OCI-LY7 (cell line): ENCODE results near the gene SLC13A1. TPM values are rescaled to one million over a fixed set of nuclear protein-coding genes. Genes with fewer than 3 reads are reported as not detected.

ENCODE experiments used
- BruUV-seq: library from RNA; stranded (reverse); fragments of 400-500 nt; replicated peaks from 2 replicates; lab custom pipeline; 2021; lab: Mats Ljungman, UMichigan
- CTCF ChIA-PET: fragments of 300-600 bp; sonication (Branson Sonifier 250); formaldehyde crosslinking; loops from one replicate; lab custom pipeline; 2022; ENCODE audit warnings: antibody characterized with exemption; ENCODE audit not compliant: unreplicated experiment; lab: Charles Lee
- POLR2A ChIA-PET: fragments of 300-600 bp; sonication (Branson Sonifier 250); formaldehyde crosslinking; loops from one replicate; lab custom pipeline; 2022; ENCODE audit warnings: antibody characterized with exemption; lab: Charles Lee
- DNase-seq: peaks from one replicate; pipeline ENCODE4 v3.0.0-alpha.2; 2015; ENCODE audit warnings: low spot score
- H2AFZ ChIP-seq: fragments of 200-600 bp; sonication (generic), shearing (Covaris generic); 2 replicates; pipeline ENCODE4 v1.6.1; 2014; ENCODE audit warnings: mild to moderate bottlenecking, antibody characterized with exemption, low read length, moderate library complexity
- H3K27ac ChIP-seq: fragments of 200-600 bp; sonication (generic); 2 replicates; pipeline ENCODE4 v1.5.1; 2014; ENCODE audit warnings: mixed run types, low read depth, mild to moderate bottlenecking, moderate library complexity, low read length, inconsistent platforms; ENCODE audit not compliant: poor library complexity, severe bottlenecking
- H3K36me3 ChIP-seq: fragments of 200-600 bp; sonication (generic); 2 replicates; pipeline ENCODE4 v1.6.1; 2014; ENCODE audit warnings: mild to moderate bottlenecking, antibody characterized with exemption, low read length, moderate library complexity, mixed read lengths; ENCODE audit not compliant: insufficient read depth
- H3K4me1 ChIP-seq: fragments of 200-600 bp; sonication (generic); 2 replicates; pipeline ENCODE4 v1.5.1; 2014; ENCODE audit warnings: mild to moderate bottlenecking, low read length; ENCODE audit not compliant: insufficient read depth, poor library complexity, severe bottlenecking
- H3K4me2 ChIP-seq: fragments of 200-600 bp; sonication (generic); 2 replicates; pipeline ENCODE4 v1.6.1; 2014; ENCODE audit warnings: mild to moderate bottlenecking, low read length
- H3K4me3 ChIP-seq: fragments of 200-600 bp; sonication (generic); 2 replicates; pipeline ENCODE4 v1.5.1; 2014; ENCODE audit warnings: mild to moderate bottlenecking, low read depth, low read length; ENCODE audit not compliant: poor library complexity, severe bottlenecking
- H3K79me2 ChIP-seq: fragments of 200-600 bp; sonication (generic); 2 replicates; pipeline ENCODE4 v1.6.1; 2016; ENCODE audit warnings: low read depth, mild to moderate bottlenecking, low read length, moderate library complexity, mixed read lengths; ENCODE audit not compliant: insufficient read depth
- H3K9me2 ChIP-seq: fragments of 200-600 bp; sonication (generic); 2 replicates; pipeline ENCODE4 v1.6.1; 2016; ENCODE audit warnings: mild to moderate bottlenecking, low read length, mixed read lengths; ENCODE audit not compliant: insufficient read depth
- H3K9me3 ChIP-seq: fragments of 200-600 bp; sonication (generic); 2 replicates; pipeline ENCODE4 v1.6.1; 2014; ENCODE audit warnings: mild to moderate bottlenecking, mixed run types, low read length, mixed read lengths
- H4K20me1 ChIP-seq: fragments of 200-600 bp; sonication (generic); 2 replicates; pipeline ENCODE4 v1.6.1; 2014; ENCODE audit warnings: mild to moderate bottlenecking, antibody characterized with exemption, low read length, moderate library complexity, mixed read lengths; ENCODE audit not compliant: insufficient read depth
- EZH2phosphoT487 ChIP-seq: fragments of 200-600 bp; sonication (generic); IDR thresholded peaks from 2 replicates; pipeline ENCODE4 v1.6.1; 2018; ENCODE audit warnings: low read depth, borderline replicate concordance, mild to moderate bottlenecking, mixed run types, antibody characterized with exemption, low read length, moderate library complexity, mixed read lengths
- intact Hi-C: fragments of 100-400 bp; cut with micrococcal nuclease; formaldehyde crosslinking; loops from one replicate; pipeline ENCODE4 v1.10.0; 2022; ENCODE audit not compliant: unreplicated experiment
- total RNA-seq, 2 experiments: library from RNA; depleted of rRNA in 1 of 2; stranded (reverse); fragments of >200 nt in 1 of 2; shearing (Covaris generic) in 1 of 2; gene quantifications; 2 replicates each; pipeline ENCODE4 v1.2.3, GENCODE V29; 2014 to 2022
- TF ChIP-seq, protein P1 (sequence below): fragments of 200-600 bp; sonication (generic); conservative IDR thresholded peaks from 2 replicates; pipeline ENCODE4 v1.5.1; 2014; ENCODE audit warnings: mild to moderate bottlenecking, antibody characterized with exemption, low read length, moderate library complexity, mixed read lengths

Gene SLC13A1
- total RNA-seq, 2 experiments from 2014 or later, result not detected

DNA sequence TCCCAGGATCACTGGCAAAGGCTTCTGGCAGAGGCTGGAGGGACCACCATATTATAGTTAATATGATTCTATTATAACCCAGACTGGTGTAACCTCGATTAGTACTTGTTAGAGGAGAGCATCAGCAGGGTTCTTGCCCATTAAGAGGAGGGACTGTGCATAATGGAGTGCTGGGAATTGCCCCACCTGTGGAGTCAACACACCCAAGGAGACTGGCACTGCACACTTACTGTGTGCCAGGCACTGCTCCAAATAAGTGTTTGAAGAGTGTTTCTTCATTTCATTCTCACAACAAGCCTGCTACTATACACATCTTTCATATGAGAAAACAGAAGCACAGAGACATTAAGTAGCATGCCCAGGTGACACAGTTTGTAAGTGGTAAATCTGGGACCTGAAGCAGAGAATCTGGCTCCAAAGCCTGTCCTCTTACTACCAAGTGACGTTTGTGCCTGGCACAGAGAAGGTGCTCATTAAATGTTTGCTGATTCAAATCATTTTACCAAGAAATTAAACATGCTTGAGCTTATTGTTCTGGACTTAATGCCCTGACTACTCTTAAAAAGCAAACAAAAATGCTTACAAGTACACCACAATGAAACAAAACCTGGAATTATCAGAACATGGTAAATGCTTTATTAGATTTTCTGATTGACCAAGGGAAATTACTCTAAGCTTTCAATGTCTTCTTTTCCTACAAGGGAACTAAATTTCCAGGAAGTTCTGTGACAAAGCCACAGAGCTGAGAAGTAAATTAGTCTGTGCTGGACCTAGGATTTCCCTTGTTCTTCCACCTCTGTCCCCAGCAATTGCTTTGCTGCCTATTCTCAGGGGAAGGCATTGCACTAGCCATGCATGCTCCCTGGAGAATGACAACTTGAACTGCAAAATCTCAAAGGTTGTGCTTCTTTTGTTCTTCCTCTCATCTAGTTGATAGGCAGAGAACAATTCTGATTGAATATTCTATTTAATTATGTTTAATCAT, 809 bp downstream of the SLC13A1 start:
- intact Hi-C loops, result no loop called here
- Histone ChIP-seq H2AFZ (no peak overlapping the region), H3K9me2 (no peaks in the 10 kb centered on the region), H3K79me2 (no peaks in the 10 kb centered on the region), H3K4me2 (no peak overlapping the region), H3K36me3 (no peaks in the 10 kb centered on the region), H3K9me3 (no peaks in the 10 kb centered on the region), H3K27ac (no peak overlapping the region), H3K4me1 (no peaks in the 10 kb centered on the region), H4K20me1 (no peaks in the 10 kb centered on the region), H3K4me3 (no peak overlapping the region)
- CTCF ChIA-PET, result no interaction called here
- no peak for DNase-seq
- TF ChIP-seq EZH2phosphoT487, result no peak
- TF ChIP-seq, protein P1, sequence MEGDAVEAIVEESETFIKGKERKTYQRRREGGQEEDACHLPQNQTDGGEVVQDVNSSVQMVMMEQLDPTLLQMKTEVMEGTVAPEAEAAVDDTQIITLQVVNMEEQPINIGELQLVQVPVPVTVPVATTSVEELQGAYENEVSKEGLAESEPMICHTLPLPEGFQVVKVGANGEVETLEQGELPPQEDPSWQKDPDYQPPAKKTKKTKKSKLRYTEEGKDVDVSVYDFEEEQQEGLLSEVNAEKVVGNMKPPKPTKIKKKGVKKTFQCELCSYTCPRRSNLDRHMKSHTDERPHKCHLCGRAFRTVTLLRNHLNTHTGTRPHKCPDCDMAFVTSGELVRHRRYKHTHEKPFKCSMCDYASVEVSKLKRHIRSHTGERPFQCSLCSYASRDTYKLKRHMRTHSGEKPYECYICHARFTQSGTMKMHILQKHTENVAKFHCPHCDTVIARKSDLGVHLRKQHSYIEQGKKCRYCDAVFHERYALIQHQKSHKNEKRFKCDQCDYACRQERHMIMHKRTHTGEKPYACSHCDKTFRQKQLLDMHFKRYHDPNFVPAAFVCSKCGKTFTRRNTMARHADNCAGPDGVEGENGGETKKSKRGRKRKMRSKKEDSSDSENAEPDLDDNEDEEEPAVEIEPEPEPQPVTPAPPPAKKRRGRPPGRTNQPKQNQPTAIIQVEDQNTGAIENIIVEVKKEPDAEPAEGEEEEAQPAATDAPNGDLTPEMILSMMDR, result no peak
- POLR2A ChIA-PET, result no interaction called here
- no TSS peak for BruUV-seq

DNA sequence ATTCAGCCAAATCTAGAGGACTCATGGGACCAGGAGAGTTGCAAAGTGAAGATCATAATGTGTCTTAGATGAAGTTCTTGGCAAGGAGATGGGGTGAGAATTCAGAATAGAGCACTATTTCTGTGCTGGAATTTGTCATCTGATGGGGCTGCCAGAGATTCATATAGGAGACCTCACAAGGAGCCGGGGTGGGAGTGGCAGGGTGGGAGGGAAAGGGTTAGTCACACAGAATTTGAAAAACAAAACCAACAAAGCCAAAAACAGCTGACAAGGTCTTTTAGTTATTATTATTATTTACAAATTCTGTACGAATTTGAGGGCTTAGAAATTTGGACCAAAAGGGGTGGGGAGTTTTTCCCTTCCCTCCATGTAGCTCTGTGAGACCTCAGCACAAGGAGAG, 1.7 kb downstream of the SLC13A1 start:
- TF ChIP-seq, protein P1, result no peak
- TF ChIP-seq EZH2phosphoT487, result no peak
- BruUV-seq, result no TSS peak
- Histone ChIP-seq H3K9me3 (no peaks in the 10 kb centered on the region), H3K9me2 (no peaks in the 10 kb centered on the region), H3K4me3 (no peak overlapping the region), H2AFZ (no peak overlapping the region), H3K79me2 (no peaks in the 10 kb centered on the region), H3K4me1 (no peaks in the 10 kb centered on the region), H3K36me3 (no peaks in the 10 kb centered on the region), H3K4me2 (no peak overlapping the region), H3K27ac (no peak overlapping the region), H4K20me1 (no peaks in the 10 kb centered on the region)
- ChIA-PET CTCF (no interaction called here), POLR2A (no interaction called here)
- no peak for DNase-seq
- intact Hi-C loops, result no loop called here

DNA sequence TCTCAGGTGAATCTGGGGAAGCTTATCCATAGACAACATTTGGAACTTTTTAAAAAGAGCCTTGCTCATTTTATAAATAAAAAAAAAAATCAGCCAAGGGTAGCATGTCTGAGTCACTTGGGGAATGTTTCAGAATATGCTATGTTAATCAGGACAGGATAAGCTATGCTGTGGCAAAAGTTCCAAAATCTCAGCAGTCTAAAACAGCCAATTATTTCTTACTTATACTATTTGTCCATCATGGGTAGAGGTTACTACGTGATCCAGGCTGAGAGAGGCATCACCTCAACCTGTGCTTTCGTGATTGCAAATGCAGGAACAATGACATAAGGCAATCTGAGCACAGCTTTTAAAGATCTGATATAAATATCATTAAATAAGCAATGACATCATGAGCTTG, 6.5 kb downstream of the SLC13A1 start:
- ChIA-PET CTCF (no interaction called here), POLR2A (no interaction called here)
- no peak overlapping the region for H3K27ac ChIP-seq
- H3K4me3 ChIP-seq, result no peak overlapping the region
- intact Hi-C loops, result no loop called here
- no peaks in the 10 kb centered on the region for H4K20me1 ChIP-seq
- H2AFZ ChIP-seq, result no peak overlapping the region
- H3K9me2 ChIP-seq, result no peaks in the 10 kb centered on the region
- no peak overlapping the region for H3K4me2 ChIP-seq
- no TSS peak for BruUV-seq
- no peaks in the 10 kb centered on the region for H3K79me2 ChIP-seq
- no peak for DNase-seq
- no peaks in the 10 kb centered on the region for H3K9me3 ChIP-seq
- no peaks in the 10 kb centered on the region for H3K4me1 ChIP-seq
- TF ChIP-seq EZH2phosphoT487, result no peak
- TF ChIP-seq, protein P1, result no peak
- H3K36me3 ChIP-seq, result no peaks in the 10 kb centered on the region
